AG04450 (cell line): ENCODE results near the gene KLHL41. TPM values are rescaled to one million over a fixed set of nuclear protein-coding genes. Genes with fewer than 3 reads are reported as not detected.
A peak's percentile ranks its signal among the peaks of the same experiment; 100 is the strongest.
"Not testable (repeated sequence)": the region's sequence is repeated elsewhere in the genome, so short reads cannot be mapped to it uniquely, and the experiment has no call there.

ENCODE experiments used
- CTCF ChIA-PET: fragments of 300-600, 350-600 bp; formaldehyde crosslinking; extraction: SDS; loops from one replicate; lab custom pipeline; 2022; ENCODE audit warnings: antibody characterized with exemption, inconsistent platforms; lab: Charles Lee
- POLR2A ChIA-PET: fragments of 350-600 bp; formaldehyde crosslinking; extraction: SDS; loops from one replicate; lab custom pipeline; 2021; ENCODE audit warnings: antibody characterized with exemption, inconsistent platforms; lab: Yijun Ruan, JAX
- DNase-seq: peaks from one replicate; pipeline ENCODE4 v3.0.0-alpha.2; 2011; ENCODE audit warnings: low read depth, low spot score
- H3K27ac ChIP-seq: one replicate; pipeline ENCODE4 v1.5.1; 2012; ENCODE audit warnings: low read depth, low read length, control low read depth
- H3K27me3 ChIP-seq: one replicate; pipeline ENCODE4 v1.6.0; 2012; ENCODE audit warnings: low read length; ENCODE audit not compliant: control insufficient read depth, insufficient read depth
- H3K4me3 ChIP-seq: 2 replicates; pipeline ENCODE4 v1.5.1; 2011; ENCODE audit warnings: mild to moderate bottlenecking, low read depth, low read length, control low read depth
- H3K9me3 ChIP-seq: 2 replicates; pipeline ENCODE4 v1.5.1; 2012; ENCODE audit warnings: low read length; ENCODE audit not compliant: control insufficient read depth, insufficient read depth
- CTCF ChIP-seq: IDR thresholded peaks from 2 replicates; pipeline ENCODE4 v1.5.1; 2011; ENCODE audit warnings: low read depth, low read length, control low read depth, inconsistent platforms
- polyA plus RNA-seq: library from polyadenylated mRNA; depleted of rRNA; stranded (reverse); fragments of >200 nt; gene quantifications from 2 replicates; pipeline ENCODE4 v1.2.3, GENCODE V29; 2011

The KLHL41 gene
- polyA plus RNA-seq, 1 experiment = 0.22 TPM

- H3K9me3 ChIP-seq = no peaks in the 10 kb centered on the region
- no peak for TF ChIP-seq CTCF
- H3K27me3 ChIP-seq = no peaks in the 10 kb centered on the region
- H3K4me3 ChIP-seq = no peak overlapping the region
- DNase-seq = no peak
- H3K27ac ChIP-seq = no peak overlapping the region
- CTCF ChIA-PET = interaction anchor here (2.2 kb wide), 1 partner anchor 10 kb away, joined by 7 read pairs; no protein-coding TSS in a partner anchor
- POLR2A ChIA-PET = interaction anchor here (0.6 kb wide), 1 partner anchor 116 kb away, joined by 3 read pairs; no protein-coding TSS in a partner anchor
These were observed 11.4 kb downstream of the KLHL41 start for GRCh38 chr2:169520896-169521295.

- DNase-seq = no peak
- TF ChIP-seq CTCF = no peak
- CTCF ChIA-PET = no interaction called here
- POLR2A ChIA-PET = no interaction called here
- no peak overlapping the region for H3K27ac ChIP-seq
- no peak overlapping the region for H3K4me3 ChIP-seq
- no peaks in the 10 kb centered on the region for H3K27me3 ChIP-seq
- H3K9me3 ChIP-seq = no peaks in the 10 kb centered on the region
These were observed 14.2 kb downstream of the KLHL41 start for GRCh38 chr2:169523681-169524080.

- no peak for TF ChIP-seq CTCF
These were observed 15.9 kb downstream of the KLHL41 start for GRCh38 chr2:169525434-169525833.

GRCh38 chr2:169526451-169526850 lies 16.9 kb downstream of the KLHL41 start:
- no peak for TF ChIP-seq CTCF
- H3K27me3 ChIP-seq = no peaks in the 10 kb centered on the region
- H3K27ac ChIP-seq = no peak overlapping the region
- no peaks in the 10 kb centered on the region for H3K9me3 ChIP-seq
- CTCF ChIA-PET = interaction anchor here (0.7 to 2.4 kb wide), 2 partner anchors 264 to 405 kb away, joined by 3 to 15 read pairs; no protein-coding TSS in a partner anchor
- POLR2A ChIA-PET = no interaction called here
- no peak for DNase-seq
- H3K4me3 ChIP-seq = no peak overlapping the region

More at GRCh38 chr2:169525434-169525833, 15.9 kb downstream of the KLHL41 start:
- no peak for DNase-seq
- Histone ChIP-seq H3K9me3 (no peaks in the 10 kb centered on the region), H3K27ac (no peak overlapping the region), H3K27me3 (no peaks in the 10 kb centered on the region), H3K4me3 (no peak overlapping the region)
- ChIA-PET POLR2A (no interaction called here), CTCF (interaction anchor here (0.6 kb wide), 1 partner anchor 298 kb away, joined by 3 read pairs; no protein-coding TSS in a partner anchor)

GRCh38 chr2:169528271-169528701 lies 18.8 kb downstream of the KLHL41 start:
- no peak for DNase-seq
- Histone ChIP-seq H3K4me3 (no peak overlapping the region), H3K9me3 (no peaks in the 10 kb centered on the region), H3K27me3 (no peaks in the 10 kb centered on the region), H3K27ac (no peak overlapping the region)
- POLR2A ChIA-PET = no interaction called here
- TF ChIP-seq CTCF = peak; percentile 86
- CTCF ChIA-PET = interaction anchor here (0.6 to 2.4 kb wide), 38 partner anchors 9 to 338 kb away, joined by 3 to 23 read pairs (median 4); partner anchors contain the start of genes BBS5 and KLHL41

GRCh38 chr2:169539460-169539859 lies 30.0 kb downstream of the KLHL41 start:
- CTCF ChIA-PET = interaction anchor here (0.6 to 2.0 kb wide), 2 partner anchors 11 to 17 kb away, joined by 3 to 10 read pairs; no protein-coding TSS in a partner anchor
- H3K27ac ChIP-seq, H3K4me3 ChIP-seq, H3K9me3 ChIP-seq, DNase-seq, POLR2A ChIA-PET, H3K27me3 ChIP-seq: not testable (repeated sequence)
